GM12875 (cell line): ENCODE results near the gene IRX6.

Experiments
- H3K4me3 ChIP-seq: one replicate; pipeline ENCODE4 v1.5.1; 2011; ENCODE audit warnings: low read depth, low read length, control low read depth
- CTCF ChIP-seq: IDR thresholded peaks from 2 replicates; pipeline ENCODE4 v1.5.1; 2011; ENCODE audit warnings: low read depth, mild to moderate bottlenecking, control low read depth, inconsistent platforms, low read length, moderate library complexity, borderline replicate concordance; ENCODE audit not compliant: insufficient read depth

Gene IRX6

GRCh38 chr16:55341681-55342080, 17.7 kb downstream of the IRX6 start:
- no peak for TF ChIP-seq CTCF
- no peak overlapping the region for H3K4me3 ChIP-seq

GRCh38 chr16:55346475-55346874, 22.5 kb downstream of the IRX6 start:
- no peak overlapping the region for H3K4me3 ChIP-seq
- TF ChIP-seq CTCF: no peak

- no peak for TF ChIP-seq CTCF
- H3K4me3 ChIP-seq: no peak overlapping the region
Measured at GRCh38 chr16:55349867-55350266, 25.9 kb downstream of the IRX6 start.

GRCh38 chr16:55350984-55351383, 27.0 kb downstream of the IRX6 start:
- H3K4me3 ChIP-seq: no peak overlapping the region
- TF ChIP-seq CTCF: no peak

- no peak overlapping the region for H3K4me3 ChIP-seq
- no peak for TF ChIP-seq CTCF
Measured at GRCh38 chr16:55351936-55352335, 27.9 kb downstream of the IRX6 start.

- no peak overlapping the region for H3K4me3 ChIP-seq
- no peak for TF ChIP-seq CTCF
Measured at GRCh38 chr16:55357241-55357640, 33.2 kb downstream of the IRX6 start.

GRCh38 chr16:55359946-55360345, 35.9 kb downstream of the IRX6 start:
- no peak for TF ChIP-seq CTCF
- no peak overlapping the region for H3K4me3 ChIP-seq
